GM23338 (cell line): ENCODE measurements around the gene CCDC188. TPM values are rescaled to one million over a fixed set of nuclear protein-coding genes. Genes with fewer than 3 reads are reported as not detected.

Experiments
- ATAC-seq: fragments of 200-7000 bp; cut with Tn5 transposase; 3 replicates; pipeline ENCODE4 v1.9.1; 2020
- DNase-seq: peaks from one replicate; pipeline ENCODE4 v3.0.0-alpha.2; 2015; ENCODE audit warnings: low spot score
- H2AFZ ChIP-seq: fragments of 200-600 bp; sonication (generic); 2 replicates; pipeline ENCODE4 v1.8.0; 2016; ENCODE audit warnings: antibody characterized with exemption, mild to moderate bottlenecking, moderate library complexity
- H3F3A ChIP-seq: fragments of 200-600 bp; sonication (generic); replicated peaks from 2 replicates; pipeline ENCODE4 v1.8.0; 2017; ENCODE audit warnings: antibody characterized with exemption, mixed run types, low read depth
- H3K27ac ChIP-seq: fragments of 200-600 bp; sonication (generic); 2 replicates; pipeline ENCODE4 v1.6.1; 2016; ENCODE audit warnings: low read depth
- H3K27me3 ChIP-seq: fragments of 200-600 bp; sonication (generic); 2 replicates; pipeline ENCODE4 v1.8.0; 2016; ENCODE audit warnings: mild to moderate bottlenecking, mixed run types, moderate library complexity; ENCODE audit not compliant: insufficient read depth
- H3K36me3 ChIP-seq: fragments of 200-600 bp; sonication (generic); 2 replicates; pipeline ENCODE4 v1.8.0; 2016; ENCODE audit warnings: mild to moderate bottlenecking; ENCODE audit not compliant: insufficient read depth
- H3K4me1 ChIP-seq: fragments of 200-600 bp; sonication (generic); 2 replicates; pipeline ENCODE4 v1.8.0; 2016; ENCODE audit warnings: mild to moderate bottlenecking, moderate library complexity; ENCODE audit not compliant: insufficient read depth
- H3K4me2 ChIP-seq: fragments of 200-600 bp; sonication (generic); 2 replicates; pipeline ENCODE4 v1.7.1; 2017; ENCODE audit warnings: mixed run types
- H3K4me3 ChIP-seq: fragments of 200-600 bp; sonication (generic); 2 replicates; pipeline ENCODE4 v1.6.1; 2016; ENCODE audit warnings: mixed run types
- H3K79me2 ChIP-seq: fragments of 200-600 bp; sonication (generic); replicated peaks from 2 replicates; pipeline ENCODE4 v1.8.0; 2017; ENCODE audit warnings: mild to moderate bottlenecking; ENCODE audit not compliant: insufficient read depth
- H3K9me2 ChIP-seq: fragments of 200-600 bp; sonication (generic); 2 replicates; pipeline ENCODE4 v1.8.0; 2017; ENCODE audit not compliant: insufficient read depth
- H4K20me1 ChIP-seq: fragments of 200-600 bp; sonication (generic); replicated peaks from 2 replicates; pipeline ENCODE4 v1.8.0; 2017; ENCODE audit warnings: mild to moderate bottlenecking; ENCODE audit not compliant: insufficient read depth
- H3K27ac Mint-ChIP-seq: 2 replicates; pipeline ENCODE4 v1.8.0; 2020; ENCODE audit warnings: inconsistent platforms, mild to moderate bottlenecking, moderate library complexity, mixed read lengths
- H3K27me3 Mint-ChIP-seq: 3 replicates; pipeline ENCODE4 v1.8.0; 2022; ENCODE audit warnings: low read depth, mild to moderate bottlenecking, moderate library complexity, mixed read lengths, inconsistent platforms; ENCODE audit not compliant: insufficient read depth, poor library complexity
- H3K36me3 Mint-ChIP-seq: 3 replicates; pipeline ENCODE4 v1.8.0; 2021; ENCODE audit warnings: low read depth, mild to moderate bottlenecking, inconsistent platforms, moderate library complexity, mixed read lengths
- H3K4me1 Mint-ChIP-seq: 3 replicates; pipeline ENCODE4 v1.8.0; 2020; ENCODE audit warnings: mild to moderate bottlenecking, inconsistent platforms, mixed read lengths
- H3K4me3 Mint-ChIP-seq: 3 replicates; pipeline ENCODE4 v1.8.0; 2021; ENCODE audit warnings: moderate library complexity, mild to moderate bottlenecking, inconsistent platforms, mixed read lengths
- H3K9me3 Mint-ChIP-seq: 3 replicates; pipeline ENCODE4 v1.8.0; 2020; ENCODE audit warnings: moderate library complexity, mild to moderate bottlenecking, inconsistent platforms, mixed read lengths
- CREB1 ChIP-seq: fragments of 250-450 bp; sonication (Bioruptor Pico); IDR thresholded peaks from 2 replicates; pipeline ENCODE4 v1.5.0; 2020; ENCODE audit warnings: low read depth, mild to moderate bottlenecking, moderate library complexity
- EZH2 ChIP-seq: fragments of 200-600 bp; sonication (generic); IDR thresholded peaks from one replicate; pipeline ENCODE4 v1.8.0; 2017; ENCODE audit warnings: antibody characterized with exemption, mild to moderate bottlenecking, low read depth; ENCODE audit not compliant: unreplicated experiment
- EZH2phosphoT487 ChIP-seq: fragments of 200-600 bp; sonication (generic); IDR thresholded peaks from one replicate; pipeline ENCODE4 v1.8.1; 2018; ENCODE audit warnings: antibody characterized with exemption; ENCODE audit not compliant: unreplicated experiment
- JUNB ChIP-seq: IDR thresholded peaks from one replicate; pipeline ENCODE4 v1.6.1; 2016; ENCODE audit warnings: antibody characterized with exemption; ENCODE audit not compliant: unreplicated experiment
- NANOG ChIP-seq: IDR thresholded peaks from 2 replicates; pipeline ENCODE4 v1.6.1; 2016; ENCODE audit warnings: antibody characterized with exemption, borderline replicate concordance
- POLR2AphosphoS5 ChIP-seq: IDR thresholded peaks from 2 replicates; pipeline ENCODE4 v1.6.1; 2016; ENCODE audit warnings: antibody characterized with exemption, low read depth
- STAT1 ChIP-seq: IDR thresholded peaks from one replicate; pipeline ENCODE4 v1.6.1; 2016; ENCODE audit warnings: antibody characterized with exemption; ENCODE audit not compliant: unreplicated experiment
- ZNF114 ChIP-seq: fragments of 250-450 bp; sonication (Bioruptor Pico); IDR thresholded peaks from 2 replicates; pipeline ENCODE4 v1.5.0; 2020; ENCODE audit warnings: mild to moderate bottlenecking, moderate library complexity
- ZNF331 ChIP-seq: fragments of 250-450 bp; sonication (Bioruptor Pico); IDR thresholded peaks from 2 replicates; pipeline ENCODE4 v1.5.0; 2020; ENCODE audit warnings: low read depth, mild to moderate bottlenecking, moderate library complexity
- polyA plus RNA-seq: library from polyadenylated mRNA; unstranded; fragments of >200 nt; fragmentation: Nextera tagmentation; extraction: Ambion mirVana; gene quantifications from 2 replicates; pipeline ENCODE4 v1.2.1, GENCODE V29; 2016
- total RNA-seq: library from RNA; depleted of rRNA; stranded (reverse); fragments of >200 nt; shearing (Covaris generic); gene quantifications from 2 replicates; pipeline ENCODE4 v1.2.3, GENCODE V29; 2014
- TF ChIP-seq, protein P1 (sequence below): IDR thresholded peaks from 2 replicates; pipeline ENCODE4 v1.6.1; 2016; ENCODE audit warnings: antibody characterized with exemption
- TF ChIP-seq, protein P2 (sequence below): IDR thresholded peaks from one replicate; pipeline ENCODE4 v1.6.1; 2018; ENCODE audit warnings: antibody characterized with exemption; ENCODE audit not compliant: unreplicated experiment
- TF ChIP-seq, protein P3 (sequence below): fragments of 250-450 bp; sonication (Bioruptor Pico); IDR thresholded peaks from 2 replicates; pipeline ENCODE4 v1.5.0; 2020; ENCODE audit warnings: mild to moderate bottlenecking, moderate library complexity
- TF ChIP-seq, protein P4 (sequence below), 2 experiments: fragments of 200-600 bp in 1 of 2; sonication (generic) in 1 of 2; conservative IDR thresholded peaks; 2 replicates each; pipeline versions ENCODE4 v1.5.1 to v1.6.1; 2016 to 2017; ENCODE audit warnings: antibody characterized with exemption in 2 of 2, low read depth in 2 of 2, mild to moderate bottlenecking in 2 of 2, moderate library complexity in 1 of 2

Gene CCDC188
- total and polyA plus RNA-seq, 2 experiments from 2014 or later = not detected

DNA sequence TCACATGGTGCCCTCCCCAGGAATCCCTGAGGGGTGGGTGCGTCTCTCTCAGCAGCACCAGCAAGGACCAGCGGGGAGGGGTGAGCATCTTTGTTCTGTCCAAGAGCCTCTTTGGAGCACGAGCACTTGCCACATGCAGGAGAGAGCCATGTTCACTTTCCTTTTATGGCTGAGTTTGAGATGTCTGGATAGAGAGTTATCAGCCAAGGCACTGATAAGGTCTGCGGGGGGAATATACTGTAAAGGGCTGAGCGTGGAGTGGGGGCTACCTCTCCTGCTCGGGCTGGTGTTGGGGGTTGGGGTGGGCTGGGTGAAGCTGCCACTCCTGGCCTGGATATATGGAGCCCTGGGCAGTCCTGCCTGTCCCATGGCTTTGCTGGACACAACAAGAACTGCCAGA is 34.9 kb upstream of the CCDC188 start:
- Mint-ChIP-seq H3K4me1 (peaks cover 5% of the 10 kb centered on the region; the same call in 2 of the 3 replicates), H3K9me3 (no peaks in the 10 kb centered on the region; the same call in 2 of the 3 replicates), H3K4me3 (no peak overlapping the region), H3K27me3 (peaks cover 11% of the 10 kb centered on the region), H3K36me3 (no peaks in the 10 kb centered on the region), H3K27ac (no peak overlapping the region)
- ATAC-seq = no peak
- Histone ChIP-seq H3K27ac (no peak overlapping the region), H4K20me1 (no peaks in the 10 kb centered on the region), H2AFZ (no peak overlapping the region), H3K4me2 (no peak overlapping the region), H3K79me2 (no peaks in the 10 kb centered on the region), H3F3A (no peaks in the 10 kb centered on the region), H3K36me3 (no peaks in the 10 kb centered on the region), H3K4me1 (no peaks in the 10 kb centered on the region), H3K27me3 (no peaks in the 10 kb centered on the region), H3K4me3 (no peak overlapping the region), H3K9me2 (no peaks in the 10 kb centered on the region)
- TF ChIP-seq, protein P1, sequence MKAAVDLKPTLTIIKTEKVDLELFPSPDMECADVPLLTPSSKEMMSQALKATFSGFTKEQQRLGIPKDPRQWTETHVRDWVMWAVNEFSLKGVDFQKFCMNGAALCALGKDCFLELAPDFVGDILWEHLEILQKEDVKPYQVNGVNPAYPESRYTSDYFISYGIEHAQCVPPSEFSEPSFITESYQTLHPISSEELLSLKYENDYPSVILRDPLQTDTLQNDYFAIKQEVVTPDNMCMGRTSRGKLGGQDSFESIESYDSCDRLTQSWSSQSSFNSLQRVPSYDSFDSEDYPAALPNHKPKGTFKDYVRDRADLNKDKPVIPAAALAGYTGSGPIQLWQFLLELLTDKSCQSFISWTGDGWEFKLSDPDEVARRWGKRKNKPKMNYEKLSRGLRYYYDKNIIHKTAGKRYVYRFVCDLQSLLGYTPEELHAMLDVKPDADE = no peak
- no peak for TF ChIP-seq EZH2
- no peak for TF ChIP-seq NANOG
- TF ChIP-seq POLR2AphosphoS5 = no peak
- TF ChIP-seq ZNF114 (CRISPR knock-in tag) = no peak
- TF ChIP-seq STAT1 = no peak
- TF ChIP-seq JUNB = no peak
- TF ChIP-seq CREB1 = no peak
- no peak for TF ChIP-seq EZH2phosphoT487
- no peak for TF ChIP-seq ZNF331
- TF ChIP-seq, protein P2, sequence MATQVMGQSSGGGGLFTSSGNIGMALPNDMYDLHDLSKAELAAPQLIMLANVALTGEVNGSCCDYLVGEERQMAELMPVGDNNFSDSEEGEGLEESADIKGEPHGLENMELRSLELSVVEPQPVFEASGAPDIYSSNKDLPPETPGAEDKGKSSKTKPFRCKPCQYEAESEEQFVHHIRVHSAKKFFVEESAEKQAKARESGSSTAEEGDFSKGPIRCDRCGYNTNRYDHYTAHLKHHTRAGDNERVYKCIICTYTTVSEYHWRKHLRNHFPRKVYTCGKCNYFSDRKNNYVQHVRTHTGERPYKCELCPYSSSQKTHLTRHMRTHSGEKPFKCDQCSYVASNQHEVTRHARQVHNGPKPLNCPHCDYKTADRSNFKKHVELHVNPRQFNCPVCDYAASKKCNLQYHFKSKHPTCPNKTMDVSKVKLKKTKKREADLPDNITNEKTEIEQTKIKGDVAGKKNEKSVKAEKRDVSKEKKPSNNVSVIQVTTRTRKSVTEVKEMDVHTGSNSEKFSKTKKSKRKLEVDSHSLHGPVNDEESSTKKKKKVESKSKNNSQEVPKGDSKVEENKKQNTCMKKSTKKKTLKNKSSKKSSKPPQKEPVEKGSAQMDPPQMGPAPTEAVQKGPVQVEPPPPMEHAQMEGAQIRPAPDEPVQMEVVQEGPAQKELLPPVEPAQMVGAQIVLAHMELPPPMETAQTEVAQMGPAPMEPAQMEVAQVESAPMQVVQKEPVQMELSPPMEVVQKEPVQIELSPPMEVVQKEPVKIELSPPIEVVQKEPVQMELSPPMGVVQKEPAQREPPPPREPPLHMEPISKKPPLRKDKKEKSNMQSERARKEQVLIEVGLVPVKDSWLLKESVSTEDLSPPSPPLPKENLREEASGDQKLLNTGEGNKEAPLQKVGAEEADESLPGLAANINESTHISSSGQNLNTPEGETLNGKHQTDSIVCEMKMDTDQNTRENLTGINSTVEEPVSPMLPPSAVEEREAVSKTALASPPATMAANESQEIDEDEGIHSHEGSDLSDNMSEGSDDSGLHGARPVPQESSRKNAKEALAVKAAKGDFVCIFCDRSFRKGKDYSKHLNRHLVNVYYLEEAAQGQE = no peak
- TF ChIP-seq, protein P3, sequence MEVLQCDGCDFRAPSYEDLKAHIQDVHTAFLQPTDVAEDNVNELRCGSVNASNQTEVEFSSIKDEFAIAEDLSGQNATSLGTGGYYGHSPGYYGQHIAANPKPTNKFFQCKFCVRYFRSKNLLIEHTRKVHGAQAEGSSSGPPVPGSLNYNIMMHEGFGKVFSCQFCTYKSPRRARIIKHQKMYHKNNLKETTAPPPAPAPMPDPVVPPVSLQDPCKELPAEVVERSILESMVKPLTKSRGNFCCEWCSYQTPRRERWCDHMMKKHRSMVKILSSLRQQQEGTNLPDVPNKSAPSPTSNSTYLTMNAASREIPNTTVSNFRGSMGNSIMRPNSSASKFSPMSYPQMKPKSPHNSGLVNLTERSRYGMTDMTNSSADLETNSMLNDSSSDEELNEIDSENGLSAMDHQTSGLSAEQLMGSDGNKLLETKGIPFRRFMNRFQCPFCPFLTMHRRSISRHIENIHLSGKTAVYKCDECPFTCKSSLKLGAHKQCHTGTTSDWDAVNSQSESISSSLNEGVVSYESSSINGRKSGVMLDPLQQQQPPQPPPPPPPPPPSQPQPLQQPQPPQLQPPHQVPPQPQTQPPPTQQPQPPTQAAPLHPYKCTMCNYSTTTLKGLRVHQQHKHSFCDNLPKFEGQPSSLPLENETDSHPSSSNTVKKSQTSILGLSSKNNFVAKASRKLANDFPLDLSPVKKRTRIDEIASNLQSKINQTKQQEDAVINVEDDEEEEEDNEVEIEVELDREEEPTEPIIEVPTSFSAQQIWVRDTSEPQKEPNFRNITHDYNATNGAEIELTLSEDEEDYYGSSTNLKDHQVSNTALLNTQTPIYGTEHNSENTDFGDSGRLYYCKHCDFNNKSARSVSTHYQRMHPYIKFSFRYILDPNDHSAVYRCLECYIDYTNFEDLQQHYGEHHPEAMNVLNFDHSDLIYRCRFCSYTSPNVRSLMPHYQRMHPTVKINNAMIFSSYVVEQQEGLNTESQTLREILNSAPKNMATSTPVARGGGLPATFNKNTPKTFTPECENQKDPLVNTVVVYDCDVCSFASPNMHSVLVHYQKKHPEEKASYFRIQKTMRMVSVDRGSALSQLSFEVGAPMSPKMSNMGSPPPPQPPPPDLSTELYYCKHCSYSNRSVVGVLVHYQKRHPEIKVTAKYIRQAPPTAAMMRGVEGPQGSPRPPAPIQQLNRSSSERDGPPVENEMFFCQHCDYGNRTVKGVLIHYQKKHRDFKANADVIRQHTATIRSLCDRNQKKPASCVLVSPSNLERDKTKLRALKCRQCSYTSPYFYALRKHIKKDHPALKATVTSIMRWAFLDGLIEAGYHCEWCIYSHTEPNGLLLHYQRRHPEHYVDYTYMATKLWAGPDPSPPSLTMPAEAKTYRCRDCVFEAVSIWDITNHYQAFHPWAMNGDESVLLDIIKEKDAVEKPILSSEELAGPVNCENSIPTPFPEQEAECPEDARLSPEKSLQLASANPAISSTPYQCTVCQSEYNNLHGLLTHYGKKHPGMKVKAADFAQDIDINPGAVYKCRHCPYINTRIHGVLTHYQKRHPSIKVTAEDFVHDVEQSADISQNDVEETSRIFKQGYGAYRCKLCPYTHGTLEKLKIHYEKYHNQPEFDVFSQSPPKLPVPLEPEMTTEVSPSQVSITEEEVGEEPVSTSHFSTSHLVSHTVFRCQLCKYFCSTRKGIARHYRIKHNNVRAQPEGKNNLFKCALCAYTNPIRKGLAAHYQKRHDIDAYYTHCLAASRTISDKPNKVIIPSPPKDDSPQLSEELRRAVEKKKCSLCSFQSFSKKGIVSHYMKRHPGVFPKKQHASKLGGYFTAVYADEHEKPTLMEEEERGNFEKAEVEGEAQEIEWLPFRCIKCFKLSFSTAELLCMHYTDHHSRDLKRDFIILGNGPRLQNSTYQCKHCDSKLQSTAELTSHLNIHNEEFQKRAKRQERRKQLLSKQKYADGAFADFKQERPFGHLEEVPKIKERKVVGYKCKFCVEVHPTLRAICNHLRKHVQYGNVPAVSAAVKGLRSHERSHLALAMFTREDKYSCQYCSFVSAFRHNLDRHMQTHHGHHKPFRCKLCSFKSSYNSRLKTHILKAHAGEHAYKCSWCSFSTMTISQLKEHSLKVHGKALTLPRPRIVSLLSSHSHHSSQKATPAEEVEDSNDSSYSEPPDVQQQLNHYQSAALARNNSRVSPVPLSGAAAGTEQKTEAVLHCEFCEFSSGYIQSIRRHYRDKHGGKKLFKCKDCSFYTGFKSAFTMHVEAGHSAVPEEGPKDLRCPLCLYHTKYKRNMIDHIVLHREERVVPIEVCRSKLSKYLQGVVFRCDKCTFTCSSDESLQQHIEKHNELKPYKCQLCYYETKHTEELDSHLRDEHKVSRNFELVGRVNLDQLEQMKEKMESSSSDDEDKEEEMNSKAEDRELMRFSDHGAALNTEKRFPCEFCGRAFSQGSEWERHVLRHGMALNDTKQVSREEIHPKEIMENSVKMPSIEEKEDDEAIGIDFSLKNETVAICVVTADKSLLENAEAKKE = no peak
- TF ChIP-seq, protein P4, sequence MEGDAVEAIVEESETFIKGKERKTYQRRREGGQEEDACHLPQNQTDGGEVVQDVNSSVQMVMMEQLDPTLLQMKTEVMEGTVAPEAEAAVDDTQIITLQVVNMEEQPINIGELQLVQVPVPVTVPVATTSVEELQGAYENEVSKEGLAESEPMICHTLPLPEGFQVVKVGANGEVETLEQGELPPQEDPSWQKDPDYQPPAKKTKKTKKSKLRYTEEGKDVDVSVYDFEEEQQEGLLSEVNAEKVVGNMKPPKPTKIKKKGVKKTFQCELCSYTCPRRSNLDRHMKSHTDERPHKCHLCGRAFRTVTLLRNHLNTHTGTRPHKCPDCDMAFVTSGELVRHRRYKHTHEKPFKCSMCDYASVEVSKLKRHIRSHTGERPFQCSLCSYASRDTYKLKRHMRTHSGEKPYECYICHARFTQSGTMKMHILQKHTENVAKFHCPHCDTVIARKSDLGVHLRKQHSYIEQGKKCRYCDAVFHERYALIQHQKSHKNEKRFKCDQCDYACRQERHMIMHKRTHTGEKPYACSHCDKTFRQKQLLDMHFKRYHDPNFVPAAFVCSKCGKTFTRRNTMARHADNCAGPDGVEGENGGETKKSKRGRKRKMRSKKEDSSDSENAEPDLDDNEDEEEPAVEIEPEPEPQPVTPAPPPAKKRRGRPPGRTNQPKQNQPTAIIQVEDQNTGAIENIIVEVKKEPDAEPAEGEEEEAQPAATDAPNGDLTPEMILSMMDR (conservative IDR thresholded peaks at IDR 0.05; ENCODE audit: low read depth in 2 of 2) = no peak
- no peak for DNase-seq
